ENCODE data around the gene CASKIN2. TPM values are rescaled to one million over a fixed set of nuclear protein-coding genes. Genes with fewer than 3 reads are reported as not detected.

Gene CASKIN2
- polyA plus RNA-seq, 3 donors, result 6.6 to 42.1 (median 39.6) TPM

DNA sequence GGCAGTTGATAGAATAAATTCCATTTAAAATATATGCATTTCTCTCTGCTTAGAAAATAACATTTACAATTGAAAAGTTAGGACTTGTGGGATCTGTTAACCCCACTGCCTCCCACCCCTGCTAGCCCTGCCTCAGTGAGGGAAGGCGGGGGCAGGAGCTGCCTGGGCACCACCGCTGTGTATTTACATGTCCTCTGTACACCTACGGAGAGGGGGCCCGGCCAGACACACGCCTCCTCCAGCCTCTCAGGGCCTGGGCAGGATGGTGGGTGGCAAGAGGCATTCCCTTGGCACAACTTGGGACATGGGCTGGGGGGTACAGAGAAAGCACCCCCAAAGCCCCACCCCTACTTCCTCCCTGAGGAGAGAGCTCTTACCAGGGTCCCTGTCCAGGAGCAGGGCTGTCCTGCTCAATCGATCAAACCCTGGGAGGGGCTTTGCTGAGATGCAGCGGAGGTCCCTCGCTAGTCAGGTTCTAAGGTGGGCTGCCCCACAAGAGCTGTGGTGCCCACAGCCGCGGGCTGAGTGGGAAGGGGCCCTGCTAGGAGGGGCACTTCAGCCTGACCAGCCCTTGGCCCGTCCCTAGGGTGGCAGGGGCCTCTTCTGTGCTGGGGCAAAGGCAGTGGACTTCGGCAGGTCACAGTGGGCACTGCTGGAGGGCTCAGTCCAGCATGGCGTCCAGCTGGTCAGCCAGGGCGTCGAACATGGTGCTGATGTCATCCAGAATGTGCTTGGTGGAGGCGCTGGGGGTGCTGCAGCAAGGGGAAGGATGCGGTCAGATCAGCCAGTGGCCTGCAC is 14.7 kb downstream of the CASKIN2 start:
- 89 to 92% (median 90%) methylated on average over 15 to 17 of the region's 17 CpGs for WGBS, 3 donors
- H3K27ac ChIP-seq (ENCODE audit: low read depth, low read length), result no peak overlapping the region

DNA sequence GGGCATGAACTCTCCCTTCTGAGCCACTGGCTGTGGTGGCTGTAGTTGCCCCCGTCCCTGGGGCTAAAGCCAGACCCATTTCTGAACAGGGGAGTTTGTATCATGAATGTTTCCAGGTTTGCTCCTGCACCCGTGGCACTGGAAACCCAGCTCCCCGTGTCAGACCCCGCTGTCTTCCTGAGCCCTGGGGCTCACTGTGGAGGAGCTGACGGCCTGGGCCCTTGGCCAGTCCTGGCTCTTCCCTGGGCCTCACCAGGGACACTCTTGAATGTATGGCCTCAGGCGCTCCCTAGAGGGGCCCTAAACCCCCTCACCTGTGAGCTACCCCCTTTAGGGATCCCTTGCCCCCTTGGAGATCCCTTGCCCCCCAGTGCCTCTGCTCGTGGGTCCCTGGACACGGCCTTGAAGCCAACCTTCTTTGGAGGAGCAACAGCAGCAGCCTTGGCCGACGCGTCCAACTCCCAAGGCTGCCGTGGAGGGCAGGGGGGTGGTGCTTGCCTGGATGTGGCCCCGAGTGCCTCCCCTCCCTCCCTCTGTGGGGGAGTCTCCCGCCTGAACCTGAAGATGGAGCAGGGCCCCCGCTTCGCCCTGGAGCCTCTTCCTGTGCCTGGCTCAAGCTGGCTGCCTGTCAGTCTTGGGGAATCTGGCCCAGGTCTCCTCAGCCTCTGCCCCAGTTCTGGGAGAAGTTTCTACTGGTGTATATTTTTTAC is 15.9 kb downstream of the CASKIN2 start:
- WGBS, 3 donors, result 39 to 50% (median 46%) methylated on average over 16 of the region's 16 CpGs
- no peak overlapping the region for H3K27ac ChIP-seq (ENCODE audit: low read depth, low read length)

DNA sequence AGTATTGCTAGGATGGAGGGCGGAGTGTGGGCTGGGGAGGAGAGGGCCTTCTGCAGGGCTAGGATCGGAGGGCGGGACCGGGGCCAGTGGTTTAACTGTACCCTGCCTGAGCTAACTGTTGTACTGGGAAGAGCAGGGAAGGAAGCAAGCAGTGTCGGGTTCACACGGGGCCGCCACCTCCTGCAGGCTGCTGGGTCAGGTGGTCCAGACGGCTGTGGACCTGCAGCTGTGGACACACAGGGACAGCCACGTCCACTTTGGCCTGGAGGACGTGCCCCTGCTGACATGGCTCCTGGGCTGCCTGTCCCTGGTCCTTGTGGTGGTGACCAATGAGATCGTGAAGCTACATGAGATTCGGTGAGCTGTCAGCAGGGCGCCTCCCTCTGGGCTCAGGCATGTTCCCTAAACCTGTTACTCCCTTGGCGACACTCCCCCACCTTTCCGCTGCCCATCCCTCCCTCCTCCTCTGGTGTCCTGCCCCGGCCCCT is 16.6 kb downstream of the CASKIN2 start:
- 47 to 65% (median 48%) methylated on average over 16 of the region's 16 CpGs for WGBS, 3 donors
- no peak overlapping the region for H3K27ac ChIP-seq (ENCODE audit: low read depth, low read length)

DNA sequence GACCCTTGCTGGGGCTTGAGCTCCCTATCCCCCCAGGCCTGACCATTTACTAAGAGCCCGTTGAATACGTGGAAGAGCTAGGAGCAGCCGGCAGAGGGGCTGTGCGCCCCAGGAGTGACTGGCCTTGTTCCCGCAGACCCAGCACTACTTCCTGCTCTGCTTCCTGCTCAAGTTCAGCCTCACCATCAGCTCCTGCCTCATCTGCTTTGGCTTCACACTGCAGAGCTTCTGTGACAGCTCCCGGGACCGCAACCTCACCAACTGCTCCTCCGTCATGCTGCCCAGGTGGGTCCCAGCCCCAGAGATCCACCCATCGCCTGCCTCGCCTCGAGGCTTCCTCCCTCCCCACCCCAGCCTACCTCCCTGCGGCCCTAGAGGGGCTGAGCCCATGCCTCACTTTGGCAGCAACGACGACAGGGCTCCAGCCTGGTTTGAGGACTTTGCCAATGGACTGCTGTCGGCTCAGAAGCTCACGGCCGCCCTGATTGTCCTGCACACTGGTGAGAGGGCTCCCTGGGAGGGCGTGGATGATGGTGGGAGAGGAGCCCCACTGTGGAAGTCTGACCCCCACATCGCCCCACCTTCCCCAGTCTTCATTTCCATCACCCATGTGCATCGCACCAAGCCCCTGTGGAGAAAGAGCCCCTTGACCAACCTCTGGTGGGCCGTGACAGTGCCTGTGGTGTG is 17.2 kb downstream of the CASKIN2 start:
- no peak overlapping the region for H3K27ac ChIP-seq (ENCODE audit: low read depth, low read length)
- 58 to 78% (median 65%) methylated on average over 20 to 21 of the region's 21 CpGs for WGBS, 3 donors

DNA sequence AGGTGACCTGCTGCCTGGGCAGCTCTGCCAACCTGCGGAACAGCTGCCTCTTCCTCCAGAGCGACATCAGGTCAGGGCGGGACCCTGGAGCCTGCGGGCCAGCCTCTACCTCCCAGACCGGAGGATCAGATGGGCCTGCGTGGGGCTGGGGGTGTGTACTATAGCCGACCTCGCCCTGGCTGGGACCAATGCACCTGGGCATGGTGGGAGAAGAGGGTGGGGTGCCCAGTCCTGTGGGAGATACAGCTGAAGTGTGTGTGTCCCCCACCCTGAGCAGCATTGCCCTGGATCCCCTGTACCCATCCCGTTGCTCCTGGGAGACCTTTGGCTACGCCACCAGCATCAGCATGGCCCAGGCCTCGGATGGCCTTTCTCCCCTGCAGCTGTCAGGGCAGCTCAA is 19.3 kb downstream of the CASKIN2 start:
- H3K27ac ChIP-seq (ENCODE audit: low read depth, low read length), result no peak overlapping the region
- 89 to 96% (median 96%) methylated on average over 11 of the region's 11 CpGs for WGBS, 3 donors

DNA sequence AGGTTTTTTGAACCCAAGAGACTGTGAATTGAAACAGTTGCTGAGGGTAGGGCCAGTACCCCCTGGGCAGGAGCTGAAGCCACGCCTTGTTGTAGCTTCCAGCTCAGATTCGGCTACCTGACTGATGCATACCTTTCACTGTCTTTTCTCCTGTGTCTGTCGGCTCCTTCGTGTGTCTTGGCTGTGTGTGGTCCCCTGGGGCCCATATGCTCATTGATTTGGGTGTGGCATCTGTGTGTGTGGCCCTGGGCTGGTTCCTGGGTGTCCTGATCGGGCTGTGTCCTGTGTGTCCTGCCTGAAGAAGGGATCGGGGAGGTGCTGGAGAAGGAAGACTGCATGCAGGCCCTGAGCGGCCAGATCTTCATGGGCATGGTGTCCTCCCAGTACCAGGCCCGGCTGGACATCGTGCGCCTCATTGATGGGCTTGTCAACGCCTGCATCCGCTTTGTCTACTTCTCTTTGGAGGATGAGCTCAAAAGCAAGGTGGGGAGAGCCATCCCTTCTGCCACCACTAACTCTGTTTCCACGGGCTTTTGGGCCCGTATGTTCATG is 20.9 kb downstream of the CASKIN2 start:
- WGBS, 3 donors, result 89 to 90% (median 90%) methylated on average over 14 of the region's 14 CpGs
- H3K27ac ChIP-seq (ENCODE audit: low read depth, low read length), result no peak overlapping the region

DNA sequence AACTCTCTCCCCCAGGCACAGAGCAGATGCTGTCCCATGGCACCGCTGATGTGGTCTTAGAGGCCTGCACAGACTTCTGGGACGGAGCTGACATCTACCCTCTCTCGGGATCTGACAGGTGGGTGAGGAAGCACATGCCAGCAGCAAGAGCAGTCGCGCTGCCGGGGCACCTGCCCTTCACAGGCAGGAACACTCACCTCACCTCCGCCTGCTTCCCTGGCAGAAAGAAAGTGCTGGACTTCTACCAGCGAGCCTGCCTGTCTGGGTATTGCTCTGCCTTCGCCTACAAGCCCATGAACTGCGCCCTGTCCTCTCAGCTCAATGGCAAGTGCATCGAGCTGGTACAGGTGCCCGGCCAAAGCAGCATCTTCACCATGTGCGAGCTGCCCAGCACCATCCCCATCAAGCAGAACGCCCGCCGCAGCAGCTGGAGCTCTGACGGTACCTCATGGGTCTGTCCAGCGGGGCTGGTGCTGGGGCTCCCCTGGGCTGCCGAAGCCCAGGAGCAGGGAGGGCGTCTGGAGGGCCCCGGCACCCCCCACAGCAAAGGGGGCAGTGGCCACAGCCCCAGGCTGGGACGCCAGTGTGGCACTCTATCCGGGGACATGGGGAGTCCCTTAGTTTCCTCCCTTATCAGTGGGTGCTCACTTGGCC is 21.7 kb downstream of the CASKIN2 start:
- WGBS, 3 donors, result 95 to 96% (median 96%) methylated on average over 23 of the region's 23 CpGs

DNA sequence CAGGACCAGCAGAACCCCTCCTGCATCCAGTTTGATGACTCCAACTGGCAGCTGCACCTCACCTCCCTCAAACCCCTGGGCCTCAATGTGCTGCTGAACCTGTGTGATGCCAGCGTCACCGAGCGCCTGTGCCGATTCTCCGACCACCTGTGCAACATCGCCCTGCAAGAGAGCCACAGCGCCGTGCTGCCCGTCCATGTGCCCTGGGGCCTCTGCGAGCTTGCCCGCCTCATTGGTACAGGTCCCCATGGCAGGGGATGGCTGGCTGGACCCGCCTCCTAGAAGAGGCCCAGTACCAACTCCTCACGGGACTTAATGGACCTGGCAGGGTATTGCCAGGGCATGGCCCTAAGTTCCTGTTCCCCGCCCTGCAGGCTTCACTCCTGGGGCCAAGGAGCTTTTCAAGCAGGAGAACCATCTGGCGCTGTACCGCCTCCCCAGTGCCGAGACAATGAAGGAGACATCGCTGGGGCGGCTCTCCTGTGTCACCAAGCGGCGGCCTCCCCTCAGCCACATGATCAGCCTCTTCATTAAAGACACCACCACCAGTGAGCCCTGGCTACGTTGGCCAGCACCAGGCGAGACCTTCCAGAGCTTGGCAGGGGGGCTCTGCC is 22.7 kb downstream of the CASKIN2 start:
- 87 to 92% (median 92%) methylated on average over 23 of the region's 23 CpGs for WGBS, 3 donors
- H3K27ac ChIP-seq (ENCODE audit: low read depth, low read length), result no peak overlapping the region

More for the DNA sequence above, 21.7 kb downstream of the CASKIN2 start:
- H3K27ac ChIP-seq (ENCODE audit: low read depth, low read length), result no peak overlapping the region

DNA sequence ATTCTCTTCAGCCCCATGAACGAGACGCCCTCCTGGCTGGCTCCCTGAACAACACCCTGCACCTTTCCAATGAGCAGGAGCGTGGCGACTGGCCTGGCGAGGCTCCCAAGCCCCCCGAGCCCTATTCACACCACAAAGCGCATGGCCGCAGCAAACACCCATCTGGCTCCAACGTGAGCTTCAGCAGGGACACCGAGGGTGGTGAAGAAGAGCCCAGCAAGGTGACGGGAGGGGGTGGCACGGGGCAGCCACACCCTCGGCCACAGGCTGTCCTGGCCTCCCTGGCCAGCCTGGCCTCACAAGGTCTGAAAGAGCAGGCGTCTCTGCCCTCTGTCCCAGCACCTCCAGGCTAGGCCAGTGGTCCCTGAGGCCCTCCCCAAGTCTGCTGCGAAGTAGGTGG is 23.7 kb downstream of the CASKIN2 start:
- 91 to 93% (median 93%) methylated on average over 15 of the region's 15 CpGs for WGBS, 3 donors
- no peak overlapping the region for H3K27ac ChIP-seq (ENCODE audit: low read depth, low read length)

DNA sequence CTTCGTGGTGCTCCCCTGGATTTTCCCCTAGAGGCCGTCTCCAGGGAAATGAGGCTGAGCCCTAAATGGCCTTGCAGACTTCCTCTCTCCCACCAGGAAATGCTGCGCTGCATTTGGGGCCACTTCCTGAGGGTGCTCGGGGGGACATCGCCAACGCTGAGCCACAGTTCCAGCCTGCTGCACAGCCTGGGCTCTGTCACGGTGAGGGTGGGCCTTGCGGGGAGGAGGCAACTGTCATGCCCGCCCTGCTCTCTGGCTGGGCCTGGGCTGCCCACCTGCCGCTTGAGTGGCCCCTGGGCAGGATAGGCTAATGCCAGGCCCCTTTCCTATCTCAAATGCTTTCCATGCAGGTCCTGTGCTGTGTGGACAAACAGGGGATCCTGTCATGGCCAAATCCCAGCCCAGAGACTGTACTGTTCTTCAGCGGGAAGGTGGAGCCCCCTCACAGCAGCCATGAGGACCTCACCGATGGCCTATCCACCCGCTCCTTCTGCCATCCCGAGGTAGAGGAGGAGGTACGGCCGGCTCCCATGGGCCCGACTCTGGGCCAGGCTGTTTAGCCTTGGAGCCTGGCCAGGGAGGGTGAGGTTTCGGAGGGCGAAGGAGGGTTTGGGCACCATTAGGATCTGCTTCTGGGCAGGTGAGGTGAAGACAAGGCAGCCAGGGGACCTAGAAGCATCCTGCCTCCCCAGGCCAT is 24.2 kb downstream of the CASKIN2 start:
- no peak overlapping the region for H3K27ac ChIP-seq (ENCODE audit: low read depth, low read length)
- WGBS, 3 donors, result 70 to 88% (median 73%) methylated on average over 19 of the region's 19 CpGs

DNA sequence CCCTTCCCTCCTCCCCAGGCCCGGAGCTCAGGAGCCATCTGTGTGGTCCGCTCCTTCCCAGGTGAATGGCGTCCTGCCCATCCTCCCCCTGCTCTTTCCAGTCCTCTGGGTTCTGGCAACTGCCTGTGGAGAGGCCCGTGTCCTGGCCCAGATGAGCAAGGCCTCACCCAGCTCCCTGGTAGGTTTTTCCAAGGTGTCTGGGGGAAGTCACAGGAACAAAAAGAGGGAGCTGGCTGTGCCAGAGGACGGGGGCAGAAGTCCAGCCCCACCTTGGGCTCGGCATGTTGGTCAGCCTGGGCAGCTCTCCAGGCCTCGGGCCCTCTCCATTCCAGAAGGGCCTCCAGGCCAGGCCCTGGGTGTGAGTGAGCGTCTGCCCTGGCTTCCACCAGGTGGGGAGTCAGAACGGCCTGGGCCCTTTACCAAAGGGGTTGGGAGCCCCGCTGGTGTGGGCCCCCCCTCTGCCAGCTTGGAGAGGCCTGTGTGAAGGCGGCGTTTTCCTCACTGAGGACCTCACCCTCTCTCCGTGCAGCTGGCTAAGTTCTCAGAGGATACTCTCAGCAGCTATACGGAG is 25.1 kb downstream of the CASKIN2 start:
- 37 to 60% (median 56%) methylated on average over 14 of the region's 14 CpGs for WGBS, 3 donors
- H3K27ac ChIP-seq (ENCODE audit: low read depth, low read length), result no peak overlapping the region

DNA sequence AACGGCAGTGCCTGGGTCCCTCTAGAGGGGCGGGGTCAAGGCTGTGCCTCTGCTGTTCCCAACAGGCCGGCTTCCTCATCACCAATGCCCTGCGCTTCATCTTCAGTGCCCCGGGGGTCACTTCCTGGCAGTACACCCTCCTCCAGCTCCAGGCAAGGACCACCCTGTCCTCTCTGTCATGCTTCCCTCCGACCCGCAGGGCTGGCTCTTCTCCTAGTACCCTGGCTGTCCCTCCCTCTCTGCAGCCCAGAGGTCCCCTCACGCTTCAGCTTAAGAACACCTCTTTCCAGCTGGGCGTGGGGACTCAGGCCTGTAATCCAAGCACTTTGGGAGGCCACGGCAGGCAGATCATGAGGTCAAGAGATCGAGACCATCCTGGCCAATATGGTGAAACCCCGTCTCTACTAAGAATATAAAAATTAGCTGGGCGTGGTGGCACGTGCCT is 25.8 kb downstream of the CASKIN2 start:
- H3K27ac ChIP-seq (ENCODE audit: low read depth, low read length), result no peak overlapping the region
- 76 to 87% (median 81%) methylated on average over 14 of the region's 14 CpGs for WGBS, 3 donors

DNA sequence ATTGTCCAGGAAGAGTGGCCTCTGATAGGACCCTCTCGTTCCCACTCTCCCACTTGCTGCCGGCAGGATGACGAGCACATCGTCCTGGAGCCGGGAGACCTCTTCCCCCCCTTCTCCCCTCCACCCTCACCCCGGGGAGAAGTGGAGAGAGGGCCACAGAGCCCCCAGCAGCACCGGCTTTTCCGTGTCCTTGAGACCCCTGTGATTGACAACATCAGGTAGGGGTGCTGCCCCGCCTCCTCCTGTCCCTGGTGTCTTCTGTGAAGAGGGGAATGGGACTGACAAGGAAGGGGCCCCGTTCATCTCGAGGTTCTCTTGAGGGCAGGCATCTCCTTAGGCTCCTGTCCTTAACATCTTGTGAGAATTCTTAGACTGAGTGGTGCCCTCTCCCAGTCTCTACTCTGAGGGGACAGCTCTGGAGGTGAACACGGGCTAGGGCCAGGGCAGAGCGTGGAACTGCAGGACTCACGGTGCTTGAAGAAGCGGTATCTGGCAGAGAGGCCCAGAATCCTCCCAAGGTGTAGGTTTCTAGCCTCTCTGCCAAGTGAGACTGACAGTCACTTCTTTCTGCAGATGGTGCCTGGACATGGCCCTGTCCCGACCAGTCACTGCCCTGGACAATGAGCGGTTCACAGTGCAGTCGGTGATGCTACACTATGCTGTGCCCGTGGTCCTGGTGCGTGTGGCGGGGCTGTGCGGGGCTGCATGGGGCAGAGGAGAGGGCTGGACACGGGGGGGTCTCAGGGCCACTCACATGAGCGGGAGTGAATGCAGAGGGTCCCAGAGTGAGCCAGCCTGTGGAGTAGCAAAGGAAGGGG is 26.4 kb downstream of the CASKIN2 start:
- 89 to 94% (median 92%) methylated on average over 24 of the region's 24 CpGs for WGBS, 3 donors
- no peak overlapping the region for H3K27ac ChIP-seq (ENCODE audit: low read depth, low read length)

DNA sequence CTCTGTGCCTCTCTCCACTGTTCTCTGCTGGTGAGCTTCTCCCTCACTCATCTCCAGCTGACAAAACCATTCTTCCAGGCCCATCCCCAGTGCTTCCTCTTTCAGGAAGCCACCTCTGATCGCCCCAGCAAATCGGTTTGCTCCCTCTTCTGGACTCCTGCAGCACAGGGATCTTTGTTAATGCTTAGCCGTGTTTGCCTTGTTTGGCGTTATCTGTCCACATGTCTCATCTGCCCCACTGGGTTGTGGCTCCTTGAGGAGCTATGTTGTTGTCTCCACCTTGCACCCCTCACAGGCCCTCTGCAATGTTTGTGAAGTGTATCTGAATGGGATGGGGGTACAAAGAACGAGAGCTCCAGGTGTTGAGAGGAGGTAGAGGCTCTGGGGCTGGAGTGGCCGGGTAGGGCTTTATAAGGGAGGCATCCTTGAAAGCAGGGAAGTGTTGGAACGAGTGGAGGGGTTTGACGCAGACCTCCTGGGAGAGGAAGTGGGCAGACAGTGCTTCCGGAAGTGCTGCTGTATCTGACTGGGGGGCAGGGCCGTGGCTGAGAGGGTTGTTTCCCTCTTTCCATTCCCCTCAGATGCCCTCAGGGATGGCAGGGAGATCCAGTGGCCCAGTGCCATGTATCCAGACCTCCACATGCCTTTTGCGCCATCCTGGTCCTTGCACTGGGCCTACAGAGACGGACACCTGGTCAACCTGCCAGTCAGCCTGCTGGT is 27.8 kb downstream of the CASKIN2 start:
- no peak overlapping the region for H3K27ac ChIP-seq (ENCODE audit: low read depth, low read length)
- 35 to 79% (median 42%) methylated on average over 11 to 12 of the region's 12 CpGs for WGBS, 3 donors

DNA sequence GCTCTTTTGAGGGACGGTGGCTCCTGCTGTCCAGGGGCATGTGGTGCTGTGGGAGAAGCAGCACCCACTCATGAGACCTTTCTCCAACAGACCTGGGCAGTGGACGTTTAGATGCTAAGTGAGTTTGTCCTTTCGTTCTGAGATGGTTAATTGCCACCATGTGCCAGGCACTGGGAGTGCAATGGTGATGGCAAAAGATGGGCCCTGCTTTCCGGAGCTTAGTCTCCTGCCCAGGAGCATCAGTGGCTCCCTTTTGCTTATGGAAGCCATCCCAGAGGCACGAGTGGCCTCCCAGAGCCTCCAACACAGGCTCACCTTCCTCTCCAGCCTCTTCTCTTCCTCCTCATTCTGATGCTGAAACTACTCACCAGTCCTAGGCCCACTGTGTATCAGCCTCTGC is 28.4 kb downstream of the CASKIN2 start:
- no peak overlapping the region for H3K27ac ChIP-seq (ENCODE audit: low read depth, low read length)
- 78 to 89% (median 79%) methylated on average over 5 of the region's 5 CpGs for WGBS, 3 donors

DNA sequence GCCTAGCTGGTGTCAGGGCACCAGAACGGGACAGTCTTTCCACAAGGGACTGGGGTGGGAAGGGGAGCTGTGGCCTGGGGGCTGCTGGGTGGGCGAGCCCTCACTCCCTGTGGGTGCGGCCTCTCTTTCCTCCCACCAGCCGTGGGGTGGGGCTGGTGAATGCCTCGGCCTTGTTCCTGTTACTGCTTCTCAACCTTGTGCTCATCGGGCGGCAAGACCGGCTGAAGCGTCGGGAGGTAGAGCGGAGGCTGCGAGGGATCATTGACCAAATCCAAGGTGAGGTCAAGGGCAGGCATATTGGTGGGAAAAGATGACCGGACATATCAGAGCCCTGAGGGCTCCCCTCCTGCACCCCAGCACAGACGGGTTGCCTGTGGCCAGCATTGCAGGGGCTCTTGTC is 29.2 kb downstream of the CASKIN2 start:
- H3K27ac ChIP-seq (ENCODE audit: low read depth, low read length), result no peak overlapping the region
- 83 to 86% (median 83%) methylated on average over 14 of the region's 14 CpGs for WGBS, 3 donors
